Nephron progenitor cell (in vitro differentiated cells): ENCODE data around the gene RAPGEF5.
A peak's percentile ranks its signal among the peaks of the same experiment; 100 is the strongest.

ENCODE experiments used
- DNase-seq: peaks from one replicate; pipeline ENCODE4 v3.0.0; 2021
- H3K27ac Mint-ChIP-seq: 2 replicates; pipeline ENCODE4 v1.8.0; 2021; ENCODE audit warnings: mild to moderate bottlenecking, moderate library complexity, mixed read lengths
- H3K27me3 Mint-ChIP-seq: 2 replicates; pipeline ENCODE4 v1.8.0; 2021; ENCODE audit warnings: mild to moderate bottlenecking, low read depth, mixed read lengths; ENCODE audit not compliant: poor library complexity
- H3K36me3 Mint-ChIP-seq: 2 replicates; pipeline ENCODE4 v1.8.0; 2021; ENCODE audit warnings: low read depth, mixed read lengths
- H3K4me1 Mint-ChIP-seq: 2 replicates; pipeline ENCODE4 v1.8.0; 2021; ENCODE audit warnings: mixed read lengths
- H3K4me3 Mint-ChIP-seq: 2 replicates; pipeline ENCODE4 v1.8.0; 2021; ENCODE audit warnings: mild to moderate bottlenecking, moderate library complexity, mixed read lengths
- H3K9me3 Mint-ChIP-seq: 2 replicates; pipeline ENCODE4 v1.8.0; 2021; ENCODE audit warnings: mild to moderate bottlenecking, moderate library complexity, mixed read lengths
- CTCF ChIP-seq: fragments of 200-600 bp; sonication (generic); IDR thresholded peaks from 2 replicates; pipeline ENCODE4 v1.5.0; 2021; ENCODE audit warnings: antibody characterized with exemption

The RAPGEF5 gene

GRCh38 chr7:22375359-22376048 lies 18.6 kb upstream of the RAPGEF5 start:
- TF ChIP-seq CTCF: no peak
- Mint-ChIP-seq H3K27ac (no peak overlapping the region), H3K27me3 (no peaks in the 10 kb centered on the region), H3K9me3 (no peaks in the 10 kb centered on the region), H3K4me1 (peaks cover 59% of the 10 kb centered on the region), H3K36me3 (no peaks in the 10 kb centered on the region), H3K4me3 (no peak overlapping the region)
- DNase-seq: no peak

- no peak for TF ChIP-seq CTCF
- H3K27me3 Mint-ChIP-seq: no peaks in the 10 kb centered on the region
- no peak overlapping the region for H3K27ac Mint-ChIP-seq
These were observed 17.0 kb upstream of the RAPGEF5 start for GRCh38 chr7:22373911-22374310.

GRCh38 chr7:22373388-22373787 lies 16.4 kb upstream of the RAPGEF5 start:
- Mint-ChIP-seq H3K27ac (peak overlapping the region; percentile 50), H3K27me3 (no peaks in the 10 kb centered on the region), H3K4me3 (no peak overlapping the region), H3K9me3 (no peaks in the 10 kb centered on the region), H3K36me3 (no peaks in the 10 kb centered on the region), H3K4me1 (peaks cover 53% of the 10 kb centered on the region)
- no peak for TF ChIP-seq CTCF
- no peak for DNase-seq

More at GRCh38 chr7:22373911-22374310, 17.0 kb upstream of the RAPGEF5 start:
- Mint-ChIP-seq H3K9me3 (no peaks in the 10 kb centered on the region), H3K4me1 (peaks cover 53% of the 10 kb centered on the region), H3K4me3 (no peak overlapping the region), H3K36me3 (no peaks in the 10 kb centered on the region)
- DNase-seq: no peak

GRCh38 chr7:22372863-22373262 lies 15.9 kb upstream of the RAPGEF5 start:
- Mint-ChIP-seq H3K4me1 (peaks cover 49% of the 10 kb centered on the region), H3K9me3 (no peaks in the 10 kb centered on the region), H3K27me3 (peaks cover 2% of the 10 kb centered on the region), H3K27ac (no peak overlapping the region), H3K36me3 (no peaks in the 10 kb centered on the region), H3K4me3 (no peak overlapping the region)
- DNase-seq: no peak
- TF ChIP-seq CTCF: no peak

GRCh38 chr7:22371878-22372277 lies 14.9 kb upstream of the RAPGEF5 start:
- no peaks in the 10 kb centered on the region for H3K9me3 Mint-ChIP-seq
- H3K27ac Mint-ChIP-seq: no peak overlapping the region
- TF ChIP-seq CTCF: no peak
- peaks cover 41% of the 10 kb centered on the region for H3K4me1 Mint-ChIP-seq
- H3K27me3 Mint-ChIP-seq: peaks cover 6% of the 10 kb centered on the region
- H3K36me3 Mint-ChIP-seq: no peaks in the 10 kb centered on the region
- DNase-seq: no peak
- no peak overlapping the region for H3K4me3 Mint-ChIP-seq

GRCh38 chr7:22364900-22365299 lies 7.9 kb upstream of the RAPGEF5 start:
- no peak overlapping the region for H3K27ac Mint-ChIP-seq
- H3K9me3 Mint-ChIP-seq: no peaks in the 10 kb centered on the region
- peaks cover 16% of the 10 kb centered on the region for H3K27me3 Mint-ChIP-seq

More at GRCh38 chr7:22364900-22365299, 7.9 kb upstream of the RAPGEF5 start:
- Mint-ChIP-seq H3K4me3 (no peak overlapping the region), H3K36me3 (no peaks in the 10 kb centered on the region), H3K4me1 (peaks cover 7% of the 10 kb centered on the region)
- DNase-seq: no peak
- TF ChIP-seq CTCF: no peak
